DMS153 (cell line): Measurements from ENCODE around the gene EEA1.
"Not testable (repeated sequence)": the region's sequence is repeated elsewhere in the genome, so short reads cannot be mapped to it uniquely, and the experiment has no call there.

ENCODE experiments used
- DNase-seq: peaks from one replicate; lab custom pipeline; 2025; lab: John Stamatoyannopoulos, UW

Gene EEA1

DNA sequence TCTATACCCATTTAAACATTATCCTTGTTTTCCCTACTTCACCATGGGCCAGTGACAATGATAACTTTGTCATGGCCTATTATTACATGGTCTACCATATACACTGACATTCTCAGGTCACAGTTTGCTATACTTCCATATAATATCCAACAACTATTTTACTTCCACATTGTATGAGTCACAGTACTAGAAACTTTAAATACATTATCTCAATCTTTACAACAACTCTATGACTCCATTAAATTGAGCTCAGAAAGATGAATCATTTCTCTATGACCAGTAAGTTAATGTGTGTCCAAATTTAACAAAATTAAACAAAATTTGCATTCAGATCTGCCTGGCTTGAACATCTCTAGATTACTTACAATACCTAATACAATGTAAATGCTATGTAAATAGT, 132.4 kb downstream of the EEA1 start:
- DNase-seq, result no peak

DNA sequence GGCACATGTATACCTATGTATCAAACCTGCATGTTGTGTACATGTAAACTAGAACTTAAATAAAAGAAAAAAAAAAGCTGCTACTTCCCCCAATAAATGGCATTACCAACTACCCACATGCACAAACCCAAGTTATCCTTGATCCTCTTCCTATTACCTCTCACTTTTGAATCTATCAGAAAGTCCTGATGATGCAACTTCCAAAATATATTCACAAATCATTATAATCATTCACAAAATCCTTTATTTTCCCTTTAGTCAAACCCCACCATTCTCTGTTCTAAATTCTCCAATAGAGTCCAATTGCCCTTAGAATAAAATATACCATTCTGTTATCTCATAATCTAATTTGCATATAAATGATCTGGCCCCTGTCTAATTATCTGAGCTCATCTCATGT, 134.3 kb downstream of the EEA1 start:
- no peak for DNase-seq

DNA sequence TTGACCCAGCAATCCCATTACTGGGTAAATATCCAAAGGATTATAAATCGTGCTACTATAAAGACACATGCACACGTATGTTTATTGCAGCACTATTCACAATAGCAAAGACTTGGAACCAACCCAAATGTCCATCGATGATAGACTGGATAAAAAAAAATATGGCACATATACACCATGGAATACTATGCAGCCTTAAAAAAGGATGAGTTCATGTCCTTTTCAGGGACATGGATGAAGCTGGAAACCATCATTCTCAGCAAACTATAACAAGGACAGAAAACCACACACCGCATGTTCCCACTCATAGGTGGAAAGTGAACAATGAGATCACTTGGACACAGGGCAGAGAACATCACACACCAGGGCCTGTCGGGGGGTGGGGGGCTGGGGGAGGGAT, 134.7 kb downstream of the EEA1 start:
- not testable (repeated sequence) for DNase-seq

DNA sequence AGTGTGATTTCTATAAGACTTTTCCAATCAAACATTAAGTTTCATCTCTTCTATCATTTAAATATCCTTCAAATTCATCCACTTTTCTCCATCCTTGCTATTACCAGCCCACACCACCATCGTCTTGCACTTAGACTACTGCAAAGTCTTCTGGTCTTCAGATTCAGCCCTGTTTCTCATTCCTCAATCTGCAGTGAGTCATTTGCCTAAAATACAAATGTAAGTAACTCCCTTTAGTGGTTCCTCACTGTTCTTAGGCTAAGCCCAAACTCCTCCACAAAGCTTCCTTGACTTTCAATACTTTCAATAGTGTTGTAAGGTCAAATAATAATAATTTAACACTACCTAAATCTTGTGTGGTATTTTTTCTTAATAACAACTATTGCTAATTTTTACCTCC, 143.1 kb downstream of the EEA1 start:
- no peak for DNase-seq

DNA sequence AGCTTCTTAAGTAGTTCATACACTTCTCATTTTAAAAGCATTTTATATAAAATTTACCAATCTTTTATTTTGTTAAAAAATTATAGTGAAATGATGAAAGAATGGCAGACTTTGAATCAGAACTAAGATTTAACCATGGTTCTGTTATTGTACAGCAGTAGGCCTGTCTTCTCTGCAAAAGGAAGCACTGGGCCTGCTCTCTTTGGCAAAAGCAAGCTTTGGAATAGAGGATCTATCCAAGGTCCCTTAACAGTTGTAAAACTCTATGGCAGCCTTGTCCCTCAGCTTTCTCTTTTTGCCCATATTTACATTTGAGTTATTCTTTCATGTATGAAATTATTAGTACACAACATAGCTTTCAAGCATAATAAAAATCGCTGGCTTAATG, 143.5 kb downstream of the EEA1 start:
- no peak for DNase-seq

DNA sequence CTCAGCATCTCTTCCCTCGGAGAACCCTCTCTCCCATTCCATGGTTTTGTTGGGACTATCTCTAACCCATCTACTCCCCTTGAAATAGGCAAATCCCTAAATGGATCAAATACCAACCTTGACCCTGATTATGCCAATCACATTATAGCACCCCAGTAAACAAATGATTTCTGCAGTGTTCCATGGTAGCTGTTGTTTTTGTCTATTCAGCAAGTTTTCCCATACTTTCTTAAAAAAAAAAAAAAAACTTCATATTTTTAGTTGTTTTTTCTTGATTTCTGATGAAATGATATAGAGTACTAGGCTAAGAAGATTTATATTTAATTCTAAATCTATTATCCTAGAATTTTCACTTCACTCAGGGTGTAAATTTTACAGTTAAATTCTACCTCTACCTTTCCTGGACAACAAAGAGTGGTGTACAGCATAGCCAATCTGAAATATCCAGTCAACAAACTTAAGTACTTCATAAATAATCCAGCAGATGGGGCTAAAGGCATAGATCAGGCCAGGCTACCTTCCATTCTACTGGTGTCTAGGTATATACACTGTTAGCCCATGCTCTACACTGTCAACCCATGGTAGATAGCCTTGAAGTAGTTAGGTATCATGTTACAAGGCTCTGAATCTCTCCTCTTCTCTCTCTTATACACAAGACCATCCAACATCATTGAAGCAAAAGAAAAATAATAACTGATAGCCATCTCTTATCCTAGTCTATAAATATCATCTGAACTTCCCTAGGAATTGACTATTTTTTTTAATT, 144.1 kb downstream of the EEA1 start:
- DNase-seq, result peak; percentile 93

DNA sequence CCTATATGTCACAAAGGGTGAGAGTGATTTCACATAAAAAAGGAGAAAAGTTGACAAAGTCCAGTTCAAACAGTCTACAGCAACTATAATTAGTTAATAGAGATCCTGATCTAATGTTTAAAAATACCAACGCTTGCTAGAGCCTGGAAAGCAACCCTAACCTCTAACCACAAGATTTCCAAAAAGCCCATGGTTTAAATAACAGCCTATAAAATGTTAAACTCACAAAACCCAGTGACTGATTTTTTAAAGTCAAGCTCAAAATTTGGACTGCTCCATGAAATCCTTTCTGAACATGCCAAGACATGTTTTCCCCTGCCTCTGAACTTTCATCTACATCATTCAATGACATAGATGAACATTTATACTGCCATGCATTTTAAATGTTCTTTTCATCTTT, 144.7 kb downstream of the EEA1 start:
- DNase-seq, result no peak

DNA sequence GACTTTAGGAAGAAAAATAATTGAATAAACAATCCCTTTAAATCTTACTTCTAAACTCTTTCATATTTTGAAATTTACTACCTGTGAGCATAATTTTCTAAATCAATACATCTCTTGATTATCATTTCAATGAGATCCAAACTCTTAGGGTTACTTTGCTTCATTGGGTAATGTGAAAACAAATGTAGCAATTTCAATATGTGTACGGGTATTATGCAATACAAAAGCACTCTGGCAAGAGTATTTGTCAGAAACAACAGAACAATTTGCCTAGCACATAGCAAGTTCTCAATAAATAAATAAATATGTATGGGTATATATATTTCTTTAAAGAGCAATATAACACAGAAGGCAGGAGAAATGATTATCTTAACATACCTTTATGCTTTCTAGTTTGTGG, 149.2 kb downstream of the EEA1 start:
- DNase-seq, result no peak

DNA sequence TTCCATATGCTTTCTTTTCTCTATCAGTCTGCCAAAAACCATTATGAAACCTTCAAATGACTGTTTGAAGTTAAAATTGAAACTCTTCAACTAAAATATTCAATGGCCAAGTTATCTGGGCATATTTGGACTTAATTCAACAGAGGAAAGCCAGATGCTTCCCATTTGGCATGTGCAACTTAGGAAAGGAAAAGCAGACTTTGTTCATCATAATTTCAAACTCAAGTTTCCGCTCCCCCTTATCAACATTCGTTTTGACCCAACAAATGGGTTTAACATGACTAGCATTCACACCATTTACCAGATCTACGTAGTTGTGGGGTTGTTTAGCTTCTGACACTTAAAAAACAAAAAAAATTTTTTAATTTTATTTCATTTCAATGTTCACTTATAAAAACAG, 150.6 kb downstream of the EEA1 start:
- no peak for DNase-seq

DNA sequence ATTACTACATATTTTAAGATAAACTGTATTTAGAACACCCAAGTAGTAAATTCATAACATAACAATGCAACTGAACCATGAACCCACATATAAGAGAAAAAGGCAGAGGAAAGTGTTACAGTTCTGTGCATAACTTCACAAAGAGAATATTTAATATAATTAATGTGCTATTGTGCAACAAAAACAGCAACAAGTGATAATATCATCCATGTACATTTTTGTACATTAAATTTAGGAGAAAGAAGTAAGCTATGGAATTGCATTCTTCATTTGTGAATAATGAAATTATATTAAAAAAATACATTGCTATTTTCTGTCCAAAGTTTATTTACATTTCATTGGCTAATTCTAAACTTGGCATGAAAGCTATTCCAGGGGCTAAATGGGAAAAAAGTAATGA, 153.7 kb downstream of the EEA1 start:
- DNase-seq, result no peak

DNA sequence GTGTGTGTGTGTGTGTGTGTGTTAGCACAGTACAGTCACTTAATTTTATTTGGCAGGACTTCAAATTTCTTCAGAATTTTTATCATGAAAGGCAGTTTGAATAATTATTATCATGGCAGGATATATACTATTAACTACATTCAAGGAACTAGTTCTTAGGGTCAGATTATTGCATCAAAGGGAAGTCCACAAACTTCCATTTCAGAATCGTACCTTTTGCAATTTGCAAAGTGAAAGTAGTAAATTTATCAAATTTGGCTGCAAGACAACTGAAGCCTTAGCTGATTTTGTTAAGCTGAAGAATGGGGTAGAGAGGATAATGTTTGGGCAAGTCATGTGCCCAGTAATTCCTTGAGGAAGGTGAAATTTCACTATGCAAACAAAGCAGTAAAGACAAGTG, 158.1 kb downstream of the EEA1 start:
- DNase-seq, result no peak

DNA sequence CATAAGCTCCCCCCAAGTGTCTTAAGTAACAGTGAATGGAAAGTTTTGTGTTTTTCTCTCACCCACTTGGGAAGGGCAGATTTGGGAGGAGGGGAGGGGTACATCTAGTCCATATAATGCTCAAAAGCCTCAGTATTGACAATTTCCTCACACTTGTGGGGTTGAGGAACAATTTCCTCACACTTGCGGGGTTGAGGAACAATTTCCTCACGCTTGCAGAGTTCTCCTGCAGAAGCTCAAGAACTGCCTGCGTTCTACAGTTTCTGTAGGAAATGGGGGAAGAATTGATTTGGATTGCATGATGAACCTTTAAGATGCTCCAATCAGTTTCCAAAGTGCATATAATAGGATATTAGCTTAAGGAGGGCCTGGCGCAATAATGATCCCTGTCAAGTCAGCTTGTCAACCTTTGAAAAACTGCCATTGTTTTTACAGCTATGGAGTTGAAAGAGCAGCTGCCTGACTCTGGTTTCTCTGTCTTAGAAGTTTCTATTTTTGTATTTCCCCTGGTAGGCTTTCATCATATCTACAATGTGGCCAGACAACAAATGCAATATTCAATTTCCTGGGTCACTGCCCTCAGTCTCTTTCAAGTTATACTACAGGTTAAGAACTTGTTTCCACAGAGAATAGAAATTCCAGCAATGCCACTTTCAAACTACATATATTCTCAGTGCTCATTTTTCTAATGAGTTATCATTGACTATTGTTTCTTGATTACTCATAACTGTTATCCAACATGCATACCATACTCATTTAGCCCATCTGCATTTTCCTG, 159.8 kb downstream of the EEA1 start:
- DNase-seq, result no peak

DNA sequence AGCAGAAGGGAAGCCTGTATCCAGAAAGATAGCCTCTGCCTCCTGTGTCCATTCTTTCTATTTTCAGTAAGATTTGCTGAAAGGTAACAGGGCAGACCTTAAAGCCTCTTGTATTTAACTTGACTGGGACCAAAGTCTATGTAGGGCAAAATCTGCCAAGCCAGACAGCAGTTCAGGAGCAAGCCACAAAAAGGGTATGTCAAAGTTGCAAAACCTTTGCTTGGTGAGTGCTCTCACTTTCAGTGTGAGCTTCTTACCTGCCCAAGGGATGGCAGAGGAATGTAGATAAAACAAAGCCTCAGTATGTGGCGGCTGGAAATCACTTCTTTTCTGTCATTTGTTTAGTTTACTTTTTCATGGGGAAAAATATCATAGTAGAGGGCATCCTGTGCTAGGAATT, 163.2 kb downstream of the EEA1 start:
- DNase-seq, result no peak

DNA sequence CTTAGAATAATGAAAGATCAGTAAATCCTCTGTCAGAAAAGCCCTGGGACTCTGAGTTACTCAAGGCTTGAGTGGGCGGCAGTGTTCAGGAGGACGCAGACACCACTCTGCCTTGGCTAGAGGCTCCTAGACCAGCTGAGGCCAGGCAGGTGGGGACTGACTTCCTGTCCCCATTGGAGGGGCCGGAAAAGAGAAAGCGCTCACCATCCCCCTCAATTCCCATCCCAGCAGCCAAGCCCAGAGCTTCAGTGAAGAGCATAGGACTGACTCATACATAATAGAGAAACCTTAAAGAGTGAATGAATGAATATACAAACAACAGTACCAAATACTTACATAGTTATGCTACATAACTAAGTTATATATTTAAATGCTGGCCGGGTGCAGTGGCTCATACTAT, 164.3 kb downstream of the EEA1 start:
- DNase-seq, result no peak

DNA sequence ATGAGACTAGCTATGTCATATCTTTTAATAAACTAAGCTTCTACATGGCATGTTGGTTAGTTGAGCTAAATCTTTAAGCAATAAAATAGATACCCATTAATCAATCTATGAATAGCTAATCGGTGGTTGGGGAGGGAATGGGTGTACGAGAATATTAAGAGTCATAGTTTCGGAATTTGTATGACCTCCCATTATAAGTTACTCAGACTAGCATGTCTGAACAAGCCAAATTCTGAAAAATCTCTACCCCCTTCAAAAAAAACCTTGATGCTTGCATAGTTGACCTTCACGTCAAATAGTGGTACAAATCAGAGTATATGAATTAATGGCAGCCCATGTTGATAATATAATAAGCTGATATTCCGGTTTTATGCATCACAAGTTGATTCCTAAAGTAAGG, 166.3 kb downstream of the EEA1 start:
- no peak for DNase-seq

DNA sequence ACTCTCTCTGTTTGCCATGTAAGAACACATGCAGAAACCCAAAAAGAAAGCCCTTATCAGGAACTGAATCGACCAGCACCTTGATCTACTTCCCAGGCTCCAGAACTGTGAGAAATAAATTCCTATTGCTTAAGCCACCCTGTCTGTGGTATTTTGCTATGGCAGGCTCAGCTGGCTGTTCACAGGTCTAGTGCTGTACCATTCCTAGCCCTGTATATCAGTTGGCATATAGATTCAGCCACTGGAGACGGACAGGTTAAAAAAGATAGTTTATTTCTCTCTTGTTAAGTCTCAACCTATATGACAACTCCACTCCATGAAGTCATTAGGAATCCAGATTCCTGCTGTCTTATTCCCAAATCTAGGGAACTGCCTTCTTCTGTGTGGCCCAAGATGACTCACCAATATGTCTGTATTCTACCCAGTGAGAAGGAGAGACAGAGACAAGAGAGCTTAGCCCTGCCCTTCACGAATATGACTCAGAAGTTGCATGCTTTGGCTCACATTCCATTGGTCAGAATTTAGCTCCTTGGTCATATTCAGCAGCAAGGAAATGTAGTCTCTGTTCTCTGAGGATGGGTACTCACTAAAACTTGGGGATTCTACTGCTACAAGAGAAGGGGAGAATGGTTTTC, 169.3 kb downstream of the EEA1 start:
- no peak for DNase-seq

DNA sequence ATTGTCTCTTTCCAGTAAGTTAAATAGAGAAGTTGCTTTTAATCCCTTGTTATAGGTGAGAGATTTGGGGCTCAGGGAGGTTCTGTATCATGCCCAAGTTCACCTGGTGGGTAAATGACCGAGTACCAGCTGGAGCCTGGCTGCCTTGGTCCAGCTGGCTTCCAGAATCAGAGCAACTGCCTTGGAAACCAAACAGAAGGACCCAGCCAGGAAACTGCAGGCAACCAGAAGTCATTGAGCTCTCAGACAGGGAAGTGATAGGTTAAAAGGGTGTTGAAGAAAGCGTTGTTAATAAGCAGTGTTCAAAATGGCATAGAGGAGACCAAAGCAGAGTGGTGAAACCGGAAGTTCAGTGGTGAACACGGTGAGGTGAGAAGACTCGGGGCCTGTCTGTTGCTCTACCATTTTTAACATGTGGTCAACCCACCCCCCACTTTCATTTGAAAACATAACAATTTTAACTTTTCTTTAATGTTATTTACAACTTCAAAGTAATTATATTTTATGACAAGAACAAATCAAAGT, 171.4 kb downstream of the EEA1 start:
- DNase-seq, result peak; percentile 61

DNA sequence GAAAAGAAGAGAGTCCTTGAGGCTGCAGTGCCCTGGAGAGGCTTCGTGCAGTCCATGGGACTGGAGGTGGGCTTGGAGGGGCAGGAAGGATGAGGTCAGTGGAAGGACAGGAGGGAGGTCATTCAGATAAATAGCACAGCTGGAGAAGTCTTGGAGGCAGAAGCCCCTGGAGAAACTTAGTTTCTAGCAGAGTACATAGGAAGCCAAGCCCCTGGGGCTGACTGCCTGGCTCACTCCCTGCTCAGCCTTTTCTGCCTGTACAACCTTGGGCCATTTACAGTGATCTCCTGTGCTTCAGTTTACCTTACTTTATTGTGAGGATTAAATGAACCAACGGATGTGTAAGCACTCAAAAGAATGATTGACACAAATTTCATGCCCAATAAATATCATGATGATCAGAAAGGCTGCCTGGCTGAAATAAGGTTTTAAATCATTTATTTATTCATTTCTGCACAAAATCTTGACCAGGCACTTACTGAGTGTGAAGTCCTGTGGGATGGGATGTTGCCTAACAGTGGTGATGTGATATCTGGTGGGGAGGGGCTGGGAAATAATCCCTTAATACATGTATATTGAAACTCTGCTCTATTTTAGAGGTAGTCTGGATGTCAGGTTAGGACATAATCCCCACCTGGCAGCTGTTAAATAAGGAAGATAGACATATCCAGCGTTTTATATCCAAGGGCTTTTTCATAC, 172.0 kb downstream of the EEA1 start:
- DNase-seq, result peak; percentile 34

DNA sequence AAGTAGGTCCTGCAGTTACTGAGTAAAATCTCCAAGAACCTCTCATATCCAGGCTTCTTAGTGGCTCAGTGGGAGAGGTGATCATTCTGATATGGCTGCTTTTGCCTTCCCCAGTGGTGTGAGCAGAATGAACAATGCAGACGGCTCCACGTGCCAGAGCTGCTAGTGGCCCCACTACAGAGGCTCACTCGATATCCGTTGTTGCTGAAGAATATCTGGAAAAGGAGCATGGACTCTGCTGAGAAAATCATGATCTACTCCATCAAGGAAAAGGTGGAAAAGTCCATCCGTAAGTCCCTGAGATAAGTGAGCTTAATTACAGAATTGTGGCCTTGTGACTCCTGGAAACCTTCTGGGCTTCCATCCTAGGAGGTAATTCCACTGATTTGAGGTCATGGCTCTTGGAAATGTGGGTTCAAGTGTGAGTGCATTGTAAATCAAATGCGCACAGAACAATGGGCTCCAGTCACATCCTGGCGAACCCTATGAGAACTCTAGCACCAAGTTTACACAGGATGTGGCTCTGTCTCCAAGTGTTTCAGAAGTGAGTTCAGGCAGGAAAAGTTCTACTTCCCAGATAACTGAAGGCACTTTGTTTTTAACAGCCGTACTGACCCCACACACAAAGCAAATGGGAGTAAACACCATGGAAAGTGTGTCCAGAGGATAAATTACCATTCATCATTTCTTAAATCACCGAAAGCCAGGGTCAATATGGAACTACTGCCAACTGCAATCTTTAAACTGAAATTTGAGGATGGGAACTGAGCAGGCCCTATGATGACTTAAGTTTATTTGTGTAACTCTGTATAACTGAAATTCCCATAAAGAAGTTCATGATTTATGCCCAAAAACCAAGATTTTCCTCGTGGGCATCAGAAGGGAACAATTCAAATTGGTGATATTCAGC, 174.9 kb downstream of the EEA1 start:
- no peak for DNase-seq

DNA sequence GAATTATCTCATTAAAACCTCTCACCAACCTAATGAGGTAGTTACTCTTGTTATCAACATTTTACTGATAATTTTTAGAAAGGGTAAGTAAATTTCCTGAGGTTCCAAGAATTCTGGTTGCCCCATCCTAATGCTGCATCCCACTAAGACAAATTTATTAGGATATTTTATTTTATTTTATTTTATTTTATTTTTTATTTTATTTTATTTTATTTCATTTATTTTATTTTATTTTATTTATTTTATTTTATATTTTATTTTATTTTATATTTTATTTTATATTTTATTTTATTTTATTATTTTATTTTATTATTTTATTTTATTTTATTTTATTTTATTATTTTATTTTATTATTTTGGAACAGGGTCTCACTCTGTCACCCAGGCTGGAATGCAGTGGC, 179.4 kb downstream of the EEA1 start:
- not testable (repeated sequence) for DNase-seq

DNA sequence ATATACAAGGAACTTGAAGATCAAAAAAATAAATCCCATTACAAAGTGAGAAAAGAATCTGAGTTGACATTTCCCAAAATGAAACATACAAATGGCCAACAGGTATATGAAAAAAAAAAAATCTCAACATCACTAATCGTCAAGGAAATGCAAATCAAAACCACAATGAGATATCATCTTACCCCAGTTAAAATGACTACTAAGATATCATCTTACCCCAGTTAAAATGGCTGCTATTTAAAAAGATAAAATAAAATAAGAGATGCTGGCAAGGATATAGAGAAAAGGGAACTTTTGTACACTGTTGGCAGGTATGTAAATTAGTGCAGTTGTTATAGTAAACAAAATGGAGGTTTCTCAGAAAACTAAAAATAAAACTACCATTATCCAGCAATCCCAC, 181.9 kb downstream of the EEA1 start:
- DNase-seq, result no peak
